Measurements from ENCODE around the gene TFF1.

The TFF1 gene

DNA sequence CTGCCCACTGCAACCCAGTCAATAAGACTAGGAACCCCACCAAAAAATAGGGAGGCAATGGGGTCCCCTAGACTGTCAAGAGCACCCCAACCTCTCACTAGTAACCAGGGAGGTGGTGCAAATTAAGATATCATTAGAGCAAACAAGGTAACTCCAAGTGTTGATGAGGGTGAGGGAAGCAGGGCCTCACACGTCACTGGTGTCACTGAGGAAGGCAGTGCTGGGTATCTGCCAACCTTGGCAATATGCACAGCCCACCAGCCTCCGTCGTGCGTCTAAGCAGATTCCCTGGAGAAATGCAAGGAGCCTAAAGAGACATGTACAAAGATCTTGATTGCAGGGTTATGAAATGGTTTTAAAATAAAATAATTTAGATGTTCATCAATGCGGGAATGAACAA, 41.1 kb upstream of the TFF1 start:
- Histone ChIP-seq H3K27ac (no peak overlapping the region), H3K4me3 (ENCODE audit: low read depth in 1 of 2, low read length in 1 of 2) (no peak overlapping the region), H3K4me1 (ENCODE audit: control insufficient read depth in 1 of 2, insufficient read depth in 1 of 2, low read depth in 1 of 2, low read length in 1 of 2) (no peaks in the 10 kb centered on the region), H3K9me3 (no peaks in the 10 kb centered on the region), H3K36me3 (no peaks in the 10 kb centered on the region), H3K27me3 (no peaks in the 10 kb centered on the region)
- TF ChIP-seq, protein P1, sequence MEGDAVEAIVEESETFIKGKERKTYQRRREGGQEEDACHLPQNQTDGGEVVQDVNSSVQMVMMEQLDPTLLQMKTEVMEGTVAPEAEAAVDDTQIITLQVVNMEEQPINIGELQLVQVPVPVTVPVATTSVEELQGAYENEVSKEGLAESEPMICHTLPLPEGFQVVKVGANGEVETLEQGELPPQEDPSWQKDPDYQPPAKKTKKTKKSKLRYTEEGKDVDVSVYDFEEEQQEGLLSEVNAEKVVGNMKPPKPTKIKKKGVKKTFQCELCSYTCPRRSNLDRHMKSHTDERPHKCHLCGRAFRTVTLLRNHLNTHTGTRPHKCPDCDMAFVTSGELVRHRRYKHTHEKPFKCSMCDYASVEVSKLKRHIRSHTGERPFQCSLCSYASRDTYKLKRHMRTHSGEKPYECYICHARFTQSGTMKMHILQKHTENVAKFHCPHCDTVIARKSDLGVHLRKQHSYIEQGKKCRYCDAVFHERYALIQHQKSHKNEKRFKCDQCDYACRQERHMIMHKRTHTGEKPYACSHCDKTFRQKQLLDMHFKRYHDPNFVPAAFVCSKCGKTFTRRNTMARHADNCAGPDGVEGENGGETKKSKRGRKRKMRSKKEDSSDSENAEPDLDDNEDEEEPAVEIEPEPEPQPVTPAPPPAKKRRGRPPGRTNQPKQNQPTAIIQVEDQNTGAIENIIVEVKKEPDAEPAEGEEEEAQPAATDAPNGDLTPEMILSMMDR (IDR thresholded peaks at IDR 0.05): no peak

GRCh38 chr21:42406866-42407265, 40.5 kb upstream of the TFF1 start:
- H3K36me3 ChIP-seq: no peaks in the 10 kb centered on the region
- TF ChIP-seq, protein P1 (IDR thresholded peaks at IDR 0.05): no peak
- H3K27ac ChIP-seq: no peak overlapping the region
- H3K9me3 ChIP-seq: no peaks in the 10 kb centered on the region
- H3K4me1 ChIP-seq (ENCODE audit: control insufficient read depth in 1 of 2, insufficient read depth in 1 of 2, low read depth in 1 of 2, low read length in 1 of 2): no peaks in the 10 kb centered on the region
- no peak overlapping the region for H3K4me3 ChIP-seq (ENCODE audit: low read depth in 1 of 2, low read length in 1 of 2)
- no peaks in the 10 kb centered on the region for H3K27me3 ChIP-seq

- H3K4me3 ChIP-seq (ENCODE audit: low read depth in 1 of 2, low read length in 1 of 2): no peak overlapping the region
Observed at GRCh38 chr21:42406201-42406621, 39.9 kb upstream of the TFF1 start.

DNA sequence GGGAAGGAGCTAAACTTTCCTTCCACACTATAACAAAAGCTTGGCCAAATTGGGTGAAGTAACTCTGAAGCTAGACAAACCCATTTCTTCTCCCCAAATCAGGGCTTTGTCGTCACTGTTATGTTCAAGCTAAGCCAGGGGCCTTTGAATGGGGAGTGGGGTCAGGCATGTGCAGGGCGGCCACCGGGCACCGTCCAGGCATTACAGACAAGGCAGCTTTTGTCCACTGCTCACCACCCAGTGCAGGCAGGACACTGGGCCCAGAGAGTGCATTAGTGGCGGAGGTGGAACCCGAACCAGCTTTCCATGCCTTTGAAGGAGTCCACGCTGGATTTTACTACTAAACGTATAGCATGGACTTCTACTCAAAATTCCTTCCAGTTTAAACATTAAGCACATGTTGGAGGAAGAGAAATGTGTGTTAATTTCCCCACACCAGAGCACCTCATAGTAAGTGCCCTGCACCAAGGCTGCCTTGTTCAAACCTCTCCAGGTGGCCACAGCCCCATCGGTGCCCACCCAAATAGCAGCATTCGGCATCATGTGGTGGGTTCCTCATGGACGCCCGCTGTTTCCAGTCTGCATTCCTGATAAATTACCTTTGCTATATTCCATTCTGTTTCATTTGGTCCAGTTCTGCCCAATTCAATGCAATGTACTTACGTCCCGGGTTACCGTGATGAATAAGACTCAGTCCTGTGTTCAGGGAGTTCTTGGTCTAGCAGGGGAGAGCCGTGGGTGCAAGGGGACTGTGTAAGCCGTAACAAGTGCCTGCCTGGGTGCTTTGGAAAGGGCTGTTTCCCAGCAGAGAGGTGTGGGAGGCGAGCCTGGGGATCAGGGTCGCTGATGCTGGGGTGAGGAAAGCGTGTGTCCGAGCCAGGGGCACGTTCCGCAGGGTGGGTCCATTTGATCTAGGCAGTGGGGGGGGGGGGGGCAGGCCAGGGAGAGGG, 39.0 kb upstream of the TFF1 start:
- Histone ChIP-seq H3K4me1 (ENCODE audit: control insufficient read depth in 1 of 2, insufficient read depth in 1 of 2, low read depth in 1 of 2, low read length in 1 of 2) (no peaks in the 10 kb centered on the region), H3K4me3 (ENCODE audit: low read depth in 1 of 2, low read length in 1 of 2) (no peak overlapping the region), H3K27ac (no peak overlapping the region), H3K27me3 (no peaks in the 10 kb centered on the region), H3K36me3 (no peaks in the 10 kb centered on the region), H3K9me3 (no peaks in the 10 kb centered on the region)
- TF ChIP-seq, protein P1 (IDR thresholded peaks at IDR 0.05): no peak

More at GRCh38 chr21:42406201-42406621, 39.9 kb upstream of the TFF1 start:
- Histone ChIP-seq H3K27me3 (no peaks in the 10 kb centered on the region), H3K36me3 (no peaks in the 10 kb centered on the region), H3K27ac (no peak overlapping the region), H3K4me1 (ENCODE audit: control insufficient read depth in 1 of 2, insufficient read depth in 1 of 2, low read depth in 1 of 2, low read length in 1 of 2) (no peaks in the 10 kb centered on the region), H3K9me3 (no peaks in the 10 kb centered on the region)
- TF ChIP-seq, protein P1 (IDR thresholded peaks at IDR 0.05): no peak

DNA sequence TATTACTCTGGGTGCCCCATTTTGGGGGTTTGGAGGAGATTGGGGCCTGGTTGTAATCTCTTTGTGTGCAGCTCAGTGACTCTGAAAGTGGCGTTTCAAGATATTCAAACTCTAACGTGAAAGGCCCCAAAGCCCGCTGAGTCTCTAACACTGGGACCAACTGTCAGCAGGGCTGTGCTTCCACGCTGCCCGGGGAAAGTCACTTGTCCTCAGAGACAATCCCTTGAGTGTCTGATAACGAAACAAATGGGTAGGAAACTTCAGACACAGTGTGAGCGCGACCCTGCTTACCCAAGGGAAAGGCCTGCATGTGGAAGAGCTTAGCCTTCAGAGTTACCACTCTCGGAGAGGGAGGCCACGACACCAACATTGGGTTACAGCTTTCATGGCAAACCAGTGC, 38.2 kb upstream of the TFF1 start:
- Histone ChIP-seq H3K4me1 (ENCODE audit: control insufficient read depth in 1 of 2, insufficient read depth in 1 of 2, low read depth in 1 of 2, low read length in 1 of 2) (no peaks in the 10 kb centered on the region), H3K27ac (no peak overlapping the region), H3K4me3 (ENCODE audit: low read depth in 1 of 2, low read length in 1 of 2) (no peak overlapping the region)

More for the DNA sequence above, 38.2 kb upstream of the TFF1 start:
- H3K27me3 ChIP-seq: no peaks in the 10 kb centered on the region
- TF ChIP-seq, protein P1 (IDR thresholded peaks at IDR 0.05): no peak
- H3K36me3 ChIP-seq: no peaks in the 10 kb centered on the region
- no peaks in the 10 kb centered on the region for H3K9me3 ChIP-seq
